Body of pancreas (tissue), 4 donors: Measurements from ENCODE around the gene GNAO1. TPM values are rescaled to one million over a fixed set of nuclear protein-coding genes. Genes with fewer than 3 reads are reported as not detected.

Experiments
- ATAC-seq: fragments of 150-250 bp; one replicate; pipeline ENCODE4 v1.9.1; 2016
- DNase-seq, 4 donors: peaks; one replicate each; pipeline ENCODE4 v3.0.0-alpha.2; 2019
- H3K27ac ChIP-seq, 4 donors: fragments of 200-600 bp; sonication (generic); 1 replicate in 3 of 4; 2 replicates in 1 of 4; pipeline versions ENCODE4 v1.5.1 to v1.6.1; 2016 to 2019; ENCODE audit warnings: mild to moderate bottlenecking in 1 of 4, mixed read lengths in 1 of 4, moderate library complexity in 1 of 4
- H3K27me3 ChIP-seq, 2 donors: fragments of 200-600 bp; sonication (generic); one replicate each; pipeline ENCODE4 v1.6.0; 2016; ENCODE audit warnings: mild to moderate bottlenecking in 1 of 2
- H3K36me3 ChIP-seq, 2 donors: fragments of 200-600 bp; sonication (generic); replicated peaks in 1 of 2; 2 replicates each; pipeline ENCODE4 v1.5.1; 2016; ENCODE audit warnings: low read depth in 2 of 2; ENCODE audit not compliant: insufficient read depth in 1 of 2
- H3K4me1 ChIP-seq: fragments of 200-600 bp; sonication (generic); one replicate; pipeline ENCODE4 v1.6.0; 2016
- H3K4me3 ChIP-seq, 2 donors: fragments of 200-600 bp; sonication (generic); 1 replicate in 1 of 2; 2 replicates in 1 of 2; pipeline ENCODE4 v1.5.1; 2016 to 2019
- H3K9me3 ChIP-seq, 3 donors: fragments of 200-600 bp; sonication (generic); 1 replicate in 2 of 3; 2 replicates in 1 of 3; pipeline ENCODE4 v1.5.1; 2016
- POLR2A ChIP-seq, 3 donors: fragments of 450-650 bp; IDR thresholded peaks; one replicate each; pipeline ENCODE4 v1.6.1; 2016; ENCODE audit warnings: antibody characterized with exemption in 3 of 3, mild to moderate bottlenecking in 2 of 3
- WGBS, 2 donors: methylation state at CpG; one replicate each; pipeline ENCODE4 v1.1.5; 2017; 5-methylcytosine and 5-hydroxymethylcytosine counted together
- intact Hi-C: fragments of 100-400 bp; cut with DNase I; formaldehyde crosslinking; loops from one replicate; pipeline ENCODE4 v1.15.1; 2023
- total RNA-seq, 2 donors: library from RNA; depleted of rRNA; stranded (reverse); fragments of >200 nt; gene quantifications; one replicate each; pipeline ENCODE4 v1.1.0, GENCODE V29; 2016
- TF ChIP-seq, protein P1 (sequence below), 7 experiments: fragments of 450-650 bp in 4 of 7; fragments of 200-600 bp in 3 of 7; sonication (generic) in 3 of 7; IDR thresholded peaks; one replicate each; pipeline ENCODE4 v1.5.1; 2016 to 2019; ENCODE audit warnings: antibody characterized with exemption in 7 of 7

Gene GNAO1
- total RNA-seq, 2 donors from 2014 or later: 1.6 to 3.0 TPM

DNA sequence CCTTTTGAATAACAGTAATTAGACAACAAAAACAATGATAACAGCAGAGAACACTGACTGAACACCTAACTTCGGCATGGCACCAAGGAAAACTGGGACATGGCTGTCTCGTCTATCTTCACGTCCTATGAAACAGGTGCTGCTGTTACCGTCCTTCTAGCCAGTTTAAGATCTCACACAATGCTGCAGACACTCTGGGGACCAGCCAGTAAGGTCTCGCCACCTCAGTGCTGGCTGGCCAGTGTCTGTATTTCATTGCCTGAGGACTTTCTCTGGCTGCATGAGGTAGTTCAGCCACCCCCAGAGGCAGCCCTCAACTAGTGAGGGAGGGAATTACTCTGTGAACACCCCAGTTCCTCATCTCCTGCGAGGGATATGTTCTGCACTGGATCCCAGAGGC is 176.5 kb downstream of the GNAO1 start:
- ATAC-seq (no peak), DNase-seq (no peak)
- Histone ChIP-seq H3K4me1 (peaks cover 35% of the 10 kb centered on the region), H3K27me3 (no peaks in the 10 kb centered on the region), H3K36me3 (peaks cover 6 to 12% of the 10 kb centered on the region in 2 donors), H3K27ac (no peak overlapping the region), H3K9me3 (no peaks in the 10 kb centered on the region), H3K4me3 (no peak overlapping the region)
- intact Hi-C loops: no loop called here
- TF ChIP-seq POLR2A (IDR thresholded peaks at IDR 0.05): no peak
- TF ChIP-seq, protein P1, sequence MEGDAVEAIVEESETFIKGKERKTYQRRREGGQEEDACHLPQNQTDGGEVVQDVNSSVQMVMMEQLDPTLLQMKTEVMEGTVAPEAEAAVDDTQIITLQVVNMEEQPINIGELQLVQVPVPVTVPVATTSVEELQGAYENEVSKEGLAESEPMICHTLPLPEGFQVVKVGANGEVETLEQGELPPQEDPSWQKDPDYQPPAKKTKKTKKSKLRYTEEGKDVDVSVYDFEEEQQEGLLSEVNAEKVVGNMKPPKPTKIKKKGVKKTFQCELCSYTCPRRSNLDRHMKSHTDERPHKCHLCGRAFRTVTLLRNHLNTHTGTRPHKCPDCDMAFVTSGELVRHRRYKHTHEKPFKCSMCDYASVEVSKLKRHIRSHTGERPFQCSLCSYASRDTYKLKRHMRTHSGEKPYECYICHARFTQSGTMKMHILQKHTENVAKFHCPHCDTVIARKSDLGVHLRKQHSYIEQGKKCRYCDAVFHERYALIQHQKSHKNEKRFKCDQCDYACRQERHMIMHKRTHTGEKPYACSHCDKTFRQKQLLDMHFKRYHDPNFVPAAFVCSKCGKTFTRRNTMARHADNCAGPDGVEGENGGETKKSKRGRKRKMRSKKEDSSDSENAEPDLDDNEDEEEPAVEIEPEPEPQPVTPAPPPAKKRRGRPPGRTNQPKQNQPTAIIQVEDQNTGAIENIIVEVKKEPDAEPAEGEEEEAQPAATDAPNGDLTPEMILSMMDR (IDR thresholded peaks at IDR 0.05): no peak
- 95% methylated on average over 5 to 6 of the region's 6 CpGs for WGBS, 2 donors

DNA sequence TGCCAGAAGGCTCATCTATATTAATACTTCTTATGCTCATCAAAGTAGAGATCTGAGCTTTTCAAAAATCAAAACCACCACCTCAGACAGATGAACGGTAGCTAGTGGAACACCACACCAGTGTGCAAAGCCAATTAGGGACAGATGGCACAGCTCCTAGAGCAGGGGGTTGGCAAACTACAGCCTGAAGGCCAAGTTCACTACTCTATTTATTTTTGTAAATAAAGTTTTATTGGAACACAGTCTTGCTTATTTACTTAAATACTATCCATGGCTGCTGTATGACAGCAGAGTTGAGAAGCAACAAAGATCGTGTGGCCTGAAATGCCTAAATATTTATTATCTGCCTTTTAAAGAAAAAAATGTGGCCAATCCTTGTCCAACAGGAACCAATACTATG is 177.3 kb downstream of the GNAO1 start:
- TF ChIP-seq, protein P1 (IDR thresholded peaks at IDR 0.05): no peak
- no peak for TF ChIP-seq POLR2A (IDR thresholded peaks at IDR 0.05)
- intact Hi-C loops: no loop called here
- Histone ChIP-seq H3K4me3 (no peak overlapping the region), H3K36me3 (peaks cover 6 to 10% of the 10 kb centered on the region in 2 donors), H3K9me3 (no peaks in the 10 kb centered on the region), H3K27ac (peak overlapping the region in 3 of 4 donors; percentile 18 to 76 (median 73)), H3K4me1 (peaks cover 35% of the 10 kb centered on the region), H3K27me3 (no peaks in the 10 kb centered on the region)
- ATAC-seq (no peak), DNase-seq (no peak)
- 70 to 74% methylated on average over 2 of the region's 2 CpGs for WGBS, 2 donors

DNA sequence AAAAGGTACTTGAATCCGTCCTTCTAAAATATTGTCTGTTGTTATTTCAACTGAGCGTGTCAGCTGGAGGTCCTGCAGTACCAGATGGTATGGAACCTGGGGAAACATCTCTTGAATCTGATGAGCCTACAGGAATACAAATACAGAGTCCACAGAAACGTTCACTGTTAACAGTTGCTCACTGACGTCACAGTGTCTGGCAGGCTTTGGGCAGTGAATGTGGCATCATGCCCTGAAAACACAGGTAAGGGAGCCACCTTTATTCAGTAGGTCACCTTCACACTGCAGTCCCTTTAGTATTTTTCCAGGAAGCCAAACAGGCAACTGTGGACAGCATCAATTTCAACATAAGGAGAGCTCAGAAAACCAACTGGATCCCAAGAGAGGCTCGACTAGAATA is 177.9 kb downstream of the GNAO1 start:
- DNase-seq (peak in 3 of 4 donors; percentile 55 to 64 (median 58)), ATAC-seq (peak; percentile 65)
- H3K4me3 ChIP-seq: no peak overlapping the region
- H3K36me3 ChIP-seq: peaks cover 4 to 6% of the 10 kb centered on the region in 2 donors
- peaks cover 35% of the 10 kb centered on the region for H3K4me1 ChIP-seq
- no peaks in the 10 kb centered on the region for H3K27me3 ChIP-seq
- peak overlapping the region in 3 of 4 donors; percentile 18 to 76 (median 73) for H3K27ac ChIP-seq
- 70 to 74% methylated on average over 5 of the region's 5 CpGs for WGBS, 2 donors
- intact Hi-C loops: no loop called here
- no peaks in the 10 kb centered on the region for H3K9me3 ChIP-seq
- TF ChIP-seq, protein P1 (IDR thresholded peaks at IDR 0.05): no peak
- TF ChIP-seq POLR2A (IDR thresholded peaks at IDR 0.05): no peak

DNA sequence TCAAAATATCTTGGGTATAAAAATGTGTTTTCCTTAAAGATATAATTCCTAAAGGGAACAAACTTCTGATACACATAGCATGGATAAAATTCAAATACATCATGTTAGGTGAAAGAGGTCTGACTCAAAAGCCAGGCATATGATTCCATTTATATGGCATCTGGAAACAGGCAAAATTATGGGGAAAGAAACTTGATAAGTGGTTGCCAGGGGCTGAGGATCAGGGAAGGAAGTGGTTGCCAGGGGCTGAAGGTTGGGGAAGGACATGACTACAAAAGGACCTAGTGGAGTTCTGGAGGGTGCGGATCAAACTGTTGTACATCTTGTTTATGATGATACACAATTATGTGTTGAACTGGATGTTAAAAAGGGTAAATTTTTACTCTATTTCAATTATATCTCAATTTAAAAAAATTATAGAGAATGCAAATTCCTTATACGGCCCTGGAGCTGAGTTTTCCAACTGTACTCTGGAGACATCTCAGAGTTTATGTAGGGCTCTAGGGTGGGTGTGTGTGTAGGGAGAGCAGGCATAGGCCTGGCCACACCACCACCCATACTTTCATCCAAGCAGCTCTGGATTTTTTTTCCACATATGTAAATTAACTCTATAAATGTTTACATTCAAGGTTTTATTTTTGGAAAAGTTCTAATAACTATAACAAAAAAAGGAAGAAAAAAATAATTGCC is 179.0 kb downstream of the GNAO1 start:
- ATAC-seq (no peak), DNase-seq (no peak)
- no peaks in the 10 kb centered on the region for H3K27me3 ChIP-seq
- intact Hi-C loops: no loop called here
- peaks cover 6% of the 10 kb centered on the region in 2 donors for H3K36me3 ChIP-seq
- H3K4me3 ChIP-seq: no peak overlapping the region
- H3K9me3 ChIP-seq: no peaks in the 10 kb centered on the region
- TF ChIP-seq POLR2A (IDR thresholded peaks at IDR 0.05): no peak
- TF ChIP-seq, protein P1 (IDR thresholded peaks at IDR 0.05): no peak
- H3K27ac ChIP-seq: peak overlapping the region; percentile 19 to 76 (median 63)
- H3K4me1 ChIP-seq: peaks cover 35% of the 10 kb centered on the region
- WGBS, 2 donors: 87 to 89% methylated on average over 2 of the region's 2 CpGs
